NOMO-1 treated with dmso at 0.1 percent for 144 hours (cell line): Measurements from ENCODE around the gene TBC1D24.

Experiments
- DNase-seq: peaks from one replicate; lab custom pipeline; 2025; ENCODE audit not compliant: unreplicated experiment; lab: John Stamatoyannopoulos, UW

The TBC1D24 gene

DNA sequence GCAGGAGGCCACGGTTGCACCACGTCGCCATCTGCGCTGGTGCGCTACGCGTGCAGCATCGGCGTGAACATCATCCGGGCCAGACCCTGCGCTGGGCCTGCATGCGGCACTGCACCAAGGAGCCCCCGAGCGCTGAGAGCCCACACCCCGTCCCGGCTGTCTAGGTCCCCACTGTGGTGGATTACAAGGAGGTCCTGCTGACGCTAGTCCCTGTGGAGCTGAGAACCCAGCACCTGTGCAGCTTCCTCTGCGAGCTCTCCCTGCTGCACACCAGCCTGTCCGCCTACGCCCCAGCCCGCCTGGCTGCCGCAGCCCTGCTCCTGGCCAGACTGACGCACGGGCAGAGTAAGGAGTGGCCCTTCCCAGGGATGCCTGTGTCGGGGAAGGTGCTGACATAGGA is 25.8 kb upstream of the TBC1D24 start:
- DNase-seq, result no peak

DNA sequence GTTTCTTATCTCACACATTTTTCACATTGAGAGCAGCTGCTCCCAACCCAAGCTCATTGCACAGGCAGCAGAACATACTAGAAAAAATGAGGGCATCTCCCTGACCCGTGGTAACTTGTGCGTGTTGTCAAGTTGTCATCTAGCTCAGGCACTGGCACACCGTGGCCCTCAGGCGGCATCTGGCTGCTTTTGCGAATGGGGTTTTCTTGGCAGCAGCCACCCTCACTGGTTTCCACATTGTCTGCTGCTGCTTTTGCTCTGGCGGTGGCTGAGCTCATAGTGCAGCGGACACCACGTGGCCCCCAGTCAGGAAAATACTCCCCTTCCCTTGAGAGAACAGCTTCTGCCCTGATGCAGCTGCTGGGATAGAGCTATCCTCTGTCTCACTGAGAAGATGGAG is 24.4 kb upstream of the TBC1D24 start:
- DNase-seq, result no peak

DNA sequence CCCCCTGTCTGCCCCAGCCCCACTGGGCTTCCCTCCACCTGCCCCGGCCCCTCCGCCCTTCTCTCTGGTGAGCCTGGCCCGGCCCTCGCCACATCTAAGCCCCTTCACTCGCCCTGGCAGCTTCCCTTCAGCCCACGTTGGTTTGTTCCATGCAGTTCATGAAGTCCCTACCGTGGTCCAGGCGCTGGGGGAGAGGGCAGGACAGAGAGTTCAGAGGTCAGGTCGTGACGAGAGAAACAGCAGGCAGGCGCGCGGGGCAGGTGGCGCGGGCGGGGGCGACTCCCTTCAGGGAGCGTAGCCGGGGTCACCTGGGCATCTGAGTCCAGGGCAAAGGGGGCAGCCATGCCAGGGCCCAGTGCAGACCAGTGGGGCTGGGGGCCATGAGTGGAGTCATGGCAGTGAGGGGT is 23.9 kb upstream of the TBC1D24 start:
- no peak for DNase-seq

DNA sequence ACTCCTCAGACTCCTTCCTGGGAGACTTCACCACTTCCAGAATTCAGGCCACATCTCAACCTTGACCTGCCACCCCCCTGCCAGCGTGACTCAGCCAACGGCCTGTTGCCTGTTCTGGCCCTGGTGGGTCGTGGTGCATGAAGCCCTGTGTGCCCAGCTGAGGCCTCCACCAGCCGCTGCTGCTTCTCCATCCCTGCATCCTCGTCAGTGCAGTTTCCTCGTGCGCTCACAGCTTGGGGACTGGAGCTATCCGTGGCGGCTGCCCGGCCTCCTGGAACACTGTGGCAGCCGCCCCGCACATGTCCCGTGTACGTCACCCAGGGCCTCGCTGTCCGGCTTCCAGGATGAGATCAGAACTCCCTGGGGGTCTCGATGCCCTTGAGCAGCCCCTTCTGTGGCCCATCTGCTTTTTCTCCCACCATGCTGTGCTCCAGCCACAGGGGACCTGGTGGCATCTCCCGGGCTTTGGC is 23.0 kb upstream of the TBC1D24 start:
- DNase-seq, result no peak

DNA sequence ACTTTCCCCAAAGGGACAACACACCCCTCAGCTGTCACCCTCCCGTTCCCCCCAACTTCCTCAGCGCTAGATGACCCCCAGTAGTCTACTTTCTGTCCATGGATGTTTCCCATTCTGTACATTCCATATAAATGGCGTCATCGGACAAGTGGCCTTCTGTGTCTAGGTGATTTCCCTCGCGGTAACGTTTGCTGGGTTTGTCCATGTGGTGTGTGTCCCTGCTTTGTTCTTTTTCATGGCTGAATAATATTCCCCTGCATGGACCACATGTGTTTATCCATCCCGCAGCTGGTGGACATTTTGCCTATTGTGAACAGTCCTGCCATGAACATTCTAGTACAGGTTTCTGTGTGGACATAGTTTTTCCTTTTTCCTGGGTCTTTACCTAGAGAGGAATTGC is 22.3 kb upstream of the TBC1D24 start:
- DNase-seq, result no peak

DNA sequence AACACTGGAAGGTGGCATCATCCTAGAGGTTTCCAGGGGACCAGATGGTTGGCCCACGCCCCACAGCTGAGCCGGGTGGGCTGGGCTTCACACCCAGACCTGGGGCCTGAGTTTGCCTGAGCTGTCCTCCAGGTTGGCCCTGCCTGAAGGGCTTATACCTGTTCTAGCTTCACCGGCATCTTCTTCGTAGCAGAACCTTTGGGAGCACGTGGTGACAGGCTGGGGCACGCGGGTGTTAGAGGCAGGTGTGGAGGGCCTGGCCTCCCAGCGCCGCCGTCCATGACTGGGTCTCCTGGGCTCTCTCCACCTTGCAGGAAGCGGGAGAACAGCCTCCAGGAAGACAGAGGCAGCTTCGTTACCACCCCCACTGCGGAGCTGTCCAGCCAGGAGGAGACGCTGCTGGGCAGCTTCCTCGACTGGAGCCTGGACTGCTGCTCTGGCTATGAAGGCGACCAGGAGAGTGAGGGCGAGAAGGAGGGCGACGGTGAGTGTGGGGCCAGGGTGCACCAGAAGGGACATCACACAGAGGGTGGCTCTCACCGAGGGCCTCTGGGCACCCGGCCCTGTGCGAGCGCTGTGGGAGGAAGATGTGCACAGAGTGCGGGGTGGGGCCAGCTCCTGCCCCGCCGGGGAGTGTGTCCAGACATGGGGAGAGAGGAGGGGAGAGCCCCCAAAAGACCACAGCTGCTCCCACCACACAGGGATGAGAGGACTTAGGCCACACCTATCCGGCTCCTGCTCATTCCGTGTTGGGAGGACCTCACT is 19.7 kb upstream of the TBC1D24 start:
- no peak for DNase-seq

DNA sequence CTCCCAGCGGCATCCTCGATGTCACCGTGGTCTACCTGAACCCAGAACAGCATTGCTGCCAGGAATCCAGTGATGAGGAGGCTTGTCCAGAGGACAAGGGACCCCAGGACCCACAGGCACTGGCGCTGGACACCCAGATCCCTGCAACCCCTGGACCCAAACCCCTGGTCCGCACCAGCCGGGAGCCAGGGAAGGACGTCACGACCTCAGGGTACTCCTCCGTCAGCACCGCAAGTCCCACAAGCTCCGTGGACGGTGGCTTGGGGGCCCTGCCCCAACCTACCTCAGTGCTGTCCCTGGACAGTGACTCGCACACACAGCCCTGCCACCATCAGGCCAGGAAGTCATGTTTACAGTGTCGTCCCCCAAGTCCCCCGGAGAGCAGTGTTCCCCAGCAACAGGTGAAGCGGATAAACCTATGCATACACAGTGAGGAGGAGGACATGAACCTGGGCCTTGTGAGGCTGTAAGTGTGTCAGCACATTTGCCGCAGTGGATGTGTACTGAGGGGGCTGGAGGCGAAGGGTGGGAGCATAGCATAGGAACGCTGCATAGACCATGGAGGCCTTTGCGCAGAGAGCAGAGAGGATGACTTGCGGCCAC is 18.3 kb upstream of the TBC1D24 start:
- DNase-seq, result no peak

DNA sequence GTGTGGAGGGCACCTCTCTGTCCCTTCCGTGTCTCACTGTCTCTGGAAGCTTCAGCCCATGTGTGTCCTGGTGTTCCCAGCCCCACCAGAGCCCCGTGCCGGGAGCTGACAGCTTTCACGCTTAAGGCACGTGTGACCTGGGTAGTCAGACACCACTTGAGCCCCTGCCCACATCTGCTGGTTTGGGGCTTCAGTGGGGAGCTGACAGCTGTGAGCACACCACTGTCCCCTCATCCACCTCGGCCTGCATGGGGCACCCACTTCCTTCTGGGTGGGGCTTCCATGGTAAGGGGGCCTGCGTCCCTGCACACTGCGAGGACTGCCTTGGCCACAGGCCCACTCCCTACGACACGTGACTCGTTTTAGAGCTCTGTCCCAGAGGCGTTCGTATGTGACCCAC is 17.7 kb upstream of the TBC1D24 start:
- no peak for DNase-seq

DNA sequence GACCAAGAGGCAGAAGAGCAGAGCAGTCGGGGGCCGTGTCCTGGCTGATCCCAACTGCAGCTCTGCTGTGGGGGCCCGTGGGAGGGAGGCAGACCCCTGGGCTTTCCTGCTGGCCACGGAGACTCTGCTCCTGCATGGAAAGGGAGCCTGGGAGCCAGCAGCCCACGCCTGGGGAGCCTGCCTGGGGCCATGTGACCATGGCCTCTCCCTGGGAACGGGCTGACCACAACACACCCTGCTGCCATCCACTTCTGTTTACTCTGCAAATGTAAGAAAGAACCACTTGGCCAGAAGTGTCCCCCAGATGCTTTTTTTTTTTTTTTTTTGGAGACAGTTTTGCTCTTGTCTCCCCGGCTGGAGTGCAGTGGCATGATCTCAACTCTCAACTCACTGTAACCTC is 17.0 kb upstream of the TBC1D24 start:
- no peak for DNase-seq

DNA sequence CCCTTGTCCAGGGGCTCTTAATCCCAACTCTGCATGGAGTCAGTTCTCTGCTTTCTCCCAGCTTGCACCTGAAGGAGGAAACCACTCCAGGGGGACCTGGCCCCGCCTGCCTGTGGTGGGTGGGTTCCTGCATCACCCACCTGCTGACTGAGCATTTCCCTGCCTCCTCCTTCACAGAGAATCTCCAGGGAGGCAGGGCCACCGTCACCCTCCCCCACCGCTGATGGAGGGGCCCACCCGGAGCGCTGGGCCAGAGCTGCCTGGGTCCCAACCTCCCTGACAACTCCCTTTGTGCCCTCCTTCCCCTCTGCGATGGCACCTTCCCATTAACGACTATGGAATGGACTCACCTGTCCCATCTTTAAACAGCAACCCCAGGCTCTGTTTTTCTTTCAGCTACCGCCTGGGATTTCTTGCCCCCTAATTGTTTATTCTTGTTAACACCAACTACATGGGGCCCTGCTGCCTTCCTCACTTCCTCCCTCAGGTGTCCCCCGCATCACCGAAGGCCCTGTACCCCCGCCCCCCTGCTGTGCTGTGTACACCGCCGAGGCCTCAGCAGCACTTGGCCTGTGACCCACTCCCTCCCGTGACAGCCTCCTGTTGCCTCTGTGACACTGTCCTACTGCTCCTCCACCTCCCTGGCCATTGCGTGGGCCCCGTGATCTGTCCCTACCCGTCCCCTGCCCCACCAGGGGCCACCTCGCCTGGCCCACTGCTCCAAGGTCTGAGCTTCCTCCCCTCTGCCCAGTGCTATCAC is 15.9 kb upstream of the TBC1D24 start:
- no peak for DNase-seq

DNA sequence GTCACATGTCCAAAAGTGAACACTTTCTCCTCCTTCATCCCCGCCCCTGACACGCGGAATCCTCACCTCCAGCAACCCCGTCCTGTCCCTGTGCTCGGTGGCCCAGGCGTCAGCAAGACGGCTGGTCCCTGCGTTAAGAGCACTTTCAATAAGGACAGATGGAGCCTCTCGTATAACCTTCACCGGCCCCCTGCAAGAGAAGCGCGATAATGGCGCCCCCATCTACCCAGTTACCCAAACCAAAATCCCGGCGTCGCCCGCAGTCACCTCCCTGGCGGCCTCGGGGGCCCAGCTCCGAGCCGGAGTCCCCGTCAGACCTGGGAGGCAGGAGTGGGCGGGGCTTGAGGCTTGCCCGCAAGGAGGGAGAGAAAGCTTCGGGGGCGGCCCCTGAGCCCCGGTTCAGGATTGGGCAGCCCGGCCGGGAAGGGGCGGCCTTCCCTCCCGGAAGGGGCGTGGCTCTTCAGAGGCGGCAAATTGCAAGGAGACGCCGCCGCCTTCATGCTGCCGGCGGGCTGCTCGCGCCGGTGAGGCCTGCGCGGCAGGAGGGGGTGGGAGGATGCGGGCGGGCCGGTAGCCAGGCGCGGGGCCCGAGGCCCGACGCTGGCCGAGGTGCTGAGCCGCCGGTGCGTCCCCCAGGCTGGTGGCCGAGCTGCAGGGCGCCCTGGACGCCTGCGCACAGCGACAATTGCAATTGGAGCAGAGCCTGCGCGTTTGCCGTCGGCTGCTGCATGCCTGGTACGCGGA is 15.1 kb upstream of the TBC1D24 start, which contains the start of gene TEDC2:
TSS of gene TEDC2 (plus strand) at position 463 of the 744 bp plus-strand sequence. CDS start at position 499, 36 bp downstream.
- peak; percentile 97 for DNase-seq

DNA sequence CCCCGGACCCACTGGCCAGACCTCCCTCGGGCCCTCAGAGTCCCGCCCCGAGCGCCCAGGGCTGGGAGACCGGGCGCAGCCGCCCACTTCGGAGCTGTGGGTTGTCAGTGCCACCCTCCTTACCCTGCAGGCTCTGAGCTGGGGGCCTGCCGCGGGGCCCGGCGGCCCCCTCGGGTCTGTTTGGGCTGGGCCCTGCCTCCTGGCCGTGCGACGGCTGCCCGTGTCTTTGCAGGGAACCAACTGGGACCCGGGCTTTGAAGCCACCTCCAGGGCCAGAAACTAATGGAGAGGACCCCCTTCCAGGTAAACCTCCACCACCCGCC is 14.6 kb upstream of the TBC1D24 start:
- DNase-seq, result no peak

DNA sequence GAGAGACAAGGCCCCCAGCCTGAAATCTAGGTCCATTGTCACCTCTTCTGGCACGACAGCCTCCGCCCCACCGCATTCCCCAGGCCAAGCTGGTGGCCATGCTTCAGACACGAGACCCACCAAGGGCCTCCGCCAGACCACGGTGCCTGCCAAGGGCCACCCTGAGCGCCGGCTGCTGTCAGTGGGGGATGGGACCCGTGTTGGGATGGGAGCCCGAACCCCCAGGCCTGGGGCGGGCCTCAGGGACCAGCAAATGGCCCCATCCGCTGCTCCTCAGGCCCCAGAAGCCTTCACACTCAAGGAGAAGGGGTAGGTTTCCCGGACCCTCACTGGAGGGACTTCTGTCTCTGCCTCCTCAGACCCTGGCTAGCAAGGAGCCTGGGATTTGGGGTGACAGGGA is 14.0 kb upstream of the TBC1D24 start:
- DNase-seq, result no peak

DNA sequence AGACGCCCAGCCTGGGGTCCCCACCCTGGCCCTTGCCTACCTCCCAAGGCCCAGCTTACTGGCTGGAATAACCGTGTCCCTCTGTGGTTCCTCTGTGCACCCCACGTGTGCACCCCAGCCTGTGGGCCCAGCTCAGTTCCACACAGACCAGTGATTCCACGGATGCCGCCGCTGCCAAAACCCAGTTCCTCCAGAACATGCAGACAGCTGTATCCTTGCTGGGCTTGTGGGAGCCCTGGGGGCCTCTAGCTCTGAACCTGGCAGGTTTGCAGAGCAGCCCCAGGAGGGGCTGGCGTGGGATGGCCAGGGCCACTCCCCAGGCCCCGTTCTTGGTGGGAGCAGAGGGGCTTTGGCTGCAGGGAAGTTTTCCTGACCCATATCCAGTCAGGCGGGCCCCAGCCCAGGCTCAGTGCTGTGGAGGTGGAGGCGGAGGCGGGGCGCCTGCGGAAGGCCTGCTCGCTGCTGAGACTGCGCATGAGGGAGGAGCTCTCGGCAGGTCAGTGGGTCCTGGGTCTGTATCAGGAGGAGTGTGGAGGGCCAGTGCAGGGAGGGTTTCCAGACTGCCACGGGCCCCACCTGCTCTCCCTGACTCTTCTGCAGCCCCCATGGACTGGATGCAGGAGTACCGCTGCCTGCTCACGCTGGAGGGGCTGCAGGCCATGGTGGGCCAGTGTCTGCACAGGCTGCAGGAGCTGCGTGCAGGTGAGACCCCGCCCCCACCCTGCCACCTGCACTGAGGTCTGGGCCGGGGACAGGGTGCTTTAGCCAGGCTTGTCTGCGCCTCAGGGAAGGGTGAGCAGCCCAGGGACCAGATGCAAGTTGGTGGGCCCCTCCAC is 12.7 kb upstream of the TBC1D24 start:
- DNase-seq, result no peak

DNA sequence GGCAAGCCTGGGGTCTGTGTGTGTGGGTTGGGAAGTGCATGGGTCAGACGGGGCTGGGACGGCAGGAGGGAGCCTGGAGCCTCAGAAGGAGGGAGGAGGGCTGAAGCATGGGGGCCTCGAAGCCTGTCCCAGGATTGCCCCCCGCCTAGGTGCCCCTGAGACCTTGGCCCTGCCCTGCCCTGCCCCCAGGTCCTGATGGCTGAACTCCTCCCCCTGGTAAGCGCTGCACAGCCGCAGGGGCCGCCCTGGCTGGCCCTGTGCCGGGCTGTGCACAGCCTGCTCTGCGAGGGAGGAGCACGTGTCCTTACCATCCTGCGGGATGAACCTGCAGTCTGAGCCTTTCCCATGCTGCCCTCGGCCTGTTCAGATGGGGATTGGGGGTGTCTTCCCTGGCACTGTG is 10.6 kb upstream of the TBC1D24 start:
- no peak for DNase-seq

DNA sequence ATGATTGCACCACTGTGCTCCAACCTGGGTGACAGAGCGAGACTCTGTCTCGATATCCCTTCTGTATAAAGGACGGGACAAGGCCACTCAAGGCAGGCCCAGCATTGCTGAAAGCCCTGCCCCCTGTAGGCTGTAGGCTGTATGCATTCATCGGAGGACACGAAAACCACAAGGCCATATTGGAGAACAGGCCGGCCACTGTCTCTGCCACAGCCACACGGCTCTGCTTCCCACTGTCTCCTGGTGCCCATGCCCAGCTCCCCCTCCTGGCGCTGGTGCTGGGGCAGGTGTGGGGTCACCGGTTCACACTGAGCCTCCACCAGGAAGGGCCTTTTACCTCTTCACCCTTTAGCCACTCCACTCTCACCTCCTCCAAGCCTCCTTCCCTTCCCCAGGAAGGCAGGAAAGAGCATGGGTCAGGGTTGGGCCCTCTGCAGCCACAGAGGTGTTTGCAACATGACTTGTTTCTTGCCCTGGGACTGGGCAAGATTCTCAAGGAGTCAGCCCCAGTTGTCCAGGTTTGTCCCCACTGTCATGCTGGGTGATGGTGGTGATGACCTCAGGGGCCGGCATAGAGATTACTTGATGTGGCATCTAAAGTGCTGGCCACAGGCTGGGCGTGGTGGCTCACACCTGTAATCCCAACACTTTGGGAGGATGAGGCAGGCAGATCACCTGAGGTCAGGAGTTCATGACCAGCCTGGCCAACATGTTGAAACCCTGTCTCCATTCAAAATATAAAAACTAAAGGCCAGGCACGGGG is 9.1 kb upstream of the TBC1D24 start:
- no peak for DNase-seq

DNA sequence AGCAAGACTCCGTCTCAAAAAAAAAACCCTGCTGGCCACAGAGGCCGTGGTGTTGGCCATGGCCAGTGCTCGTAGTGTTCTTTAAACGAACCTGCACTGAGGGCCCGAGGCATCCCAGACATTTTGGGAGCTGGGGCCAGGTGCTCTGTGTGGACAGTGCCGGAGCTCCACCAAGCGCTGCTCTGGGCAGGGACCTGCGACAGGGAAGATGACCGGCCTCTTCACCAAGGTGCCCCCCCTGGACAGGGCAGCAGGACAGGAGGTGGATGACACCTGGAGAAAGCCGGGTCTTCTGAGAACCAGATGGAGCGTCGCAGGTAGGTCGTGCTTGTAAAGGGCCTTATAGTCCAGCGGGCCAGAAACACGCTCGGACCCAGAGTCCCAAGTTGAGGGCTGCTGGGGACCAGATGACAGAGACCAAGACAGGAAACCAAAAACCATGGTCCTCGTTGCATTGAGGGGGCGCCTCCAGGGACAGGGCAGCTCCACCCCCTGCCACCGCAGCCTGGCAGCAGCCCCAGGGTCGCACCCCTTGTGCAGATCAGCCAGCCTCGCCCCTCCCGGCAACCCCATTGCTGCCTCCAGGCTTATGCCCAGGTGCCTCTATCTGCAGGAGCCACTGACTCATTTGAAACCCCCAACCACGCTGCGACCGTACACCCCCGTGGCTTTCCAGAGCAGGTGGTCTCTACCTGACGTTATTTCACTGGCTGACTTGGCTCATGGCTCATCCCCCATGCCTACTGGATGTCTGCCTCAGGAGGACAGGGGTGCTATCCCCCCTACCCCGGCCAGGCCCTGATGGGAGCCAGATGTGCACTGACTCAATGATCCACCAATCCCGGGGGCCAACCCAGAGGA is 8.0 kb upstream of the TBC1D24 start:
- DNase-seq, result no peak

DNA sequence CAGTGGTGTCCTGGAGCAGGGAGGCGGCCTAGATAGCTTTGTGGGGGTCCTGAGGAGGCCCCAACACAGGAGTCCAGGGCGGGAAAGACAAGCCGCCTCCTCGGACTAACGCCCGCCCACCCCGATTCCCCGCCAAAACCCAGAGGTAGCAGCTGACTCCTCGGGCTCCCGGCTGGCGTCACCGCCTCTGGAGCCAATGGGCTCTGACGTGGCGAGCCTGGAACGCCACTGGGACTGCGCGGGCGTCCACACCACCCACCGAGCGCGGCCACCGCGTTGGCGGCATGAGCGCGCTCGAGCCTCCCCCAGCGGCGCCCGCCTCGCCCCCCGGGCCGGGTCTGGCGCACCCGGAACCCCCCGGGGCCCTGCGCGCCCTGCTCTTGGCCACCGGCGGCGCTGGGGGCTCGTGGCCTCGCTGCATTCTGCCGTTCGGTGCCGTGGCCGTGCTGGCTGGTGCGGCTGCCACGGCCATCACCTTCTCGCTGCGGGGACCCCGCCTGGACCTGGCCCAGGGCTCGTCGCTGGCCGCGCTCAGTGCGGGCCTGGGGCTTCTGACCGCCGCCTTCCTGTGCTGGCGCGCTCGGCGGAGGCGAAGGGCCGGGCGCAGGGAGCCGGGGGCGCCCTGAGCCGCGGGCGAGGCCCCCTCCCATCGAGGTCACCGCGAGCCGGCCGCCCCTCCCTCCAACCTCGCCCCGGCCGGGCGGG is 7.2 kb upstream of the TBC1D24 start:
- no peak for DNase-seq
